Loucy (cell line): ENCODE data around the gene HIGD1A.

Experiments used
- H2AFZ ChIP-seq: fragments of 200-600 bp; sonication (generic); 2 replicates; pipeline ENCODE4 v1.6.0; 2016; ENCODE audit warnings: antibody characterized with exemption, mild to moderate bottlenecking, low read length, moderate library complexity
- H3F3A ChIP-seq: fragments of 200-600 bp; 2 replicates; pipeline ENCODE4 v1.6.0; 2016; ENCODE audit warnings: antibody characterized with exemption, low read depth, mild to moderate bottlenecking
- H3K27me3 ChIP-seq: fragments of 200-600 bp; sonication (generic); 2 replicates; pipeline ENCODE4 v1.6.1; 2014; ENCODE audit warnings: low read length, mild to moderate bottlenecking; ENCODE audit not compliant: insufficient read depth, poor library complexity, severe bottlenecking
- H3K36me3 ChIP-seq: fragments of 200-600 bp; sonication (generic); 2 replicates; pipeline ENCODE4 v1.6.1; 2016; ENCODE audit warnings: low read length; ENCODE audit not compliant: insufficient read depth
- H3K4me1 ChIP-seq: fragments of 200-600 bp; sonication (generic); 2 replicates; pipeline ENCODE4 v1.5.1; 2014; ENCODE audit warnings: low read length, mild to moderate bottlenecking; ENCODE audit not compliant: insufficient read depth, poor library complexity, severe bottlenecking
- H3K4me2 ChIP-seq: fragments of 200-600 bp; sonication (generic); 2 replicates; pipeline ENCODE4 v1.6.0; 2014; ENCODE audit warnings: antibody characterized with exemption, low read length, low read depth, mild to moderate bottlenecking; ENCODE audit not compliant: poor library complexity, severe bottlenecking
- H3K4me3 ChIP-seq: fragments of 200-600 bp; sonication (generic); 2 replicates; pipeline ENCODE4 v1.5.1; 2014; ENCODE audit warnings: low read length, mild to moderate bottlenecking, mixed read lengths; ENCODE audit not compliant: poor library complexity, severe bottlenecking
- H3K79me2 ChIP-seq: fragments of 200-600 bp; sonication (generic); 2 replicates; pipeline ENCODE4 v1.6.1; 2014; ENCODE audit warnings: low read length; ENCODE audit not compliant: insufficient read depth
- H3K9ac ChIP-seq: fragments of 200-600 bp; sonication (generic); 2 replicates; pipeline ENCODE4 v1.6.0; 2014; ENCODE audit warnings: mild to moderate bottlenecking, low read depth, low read length, moderate library complexity; ENCODE audit not compliant: poor library complexity, severe bottlenecking
- H3K9me2 ChIP-seq: fragments of 200-600 bp; sonication (generic); replicated peaks from 2 replicates; pipeline ENCODE4 v1.6.1; 2016; ENCODE audit warnings: low read depth, low read length, mixed read lengths
- H3K9me3 ChIP-seq: fragments of 200-600 bp; sonication (generic); 2 replicates; pipeline ENCODE4 v1.6.1; 2014; ENCODE audit warnings: mild to moderate bottlenecking, antibody characterized with exemption, low read length, low read depth; ENCODE audit not compliant: insufficient read depth
- H4K20me1 ChIP-seq: fragments of 200-600 bp; sonication (generic); 2 replicates; pipeline ENCODE4 v1.6.0; 2014; ENCODE audit warnings: antibody characterized with exemption, low read length, mild to moderate bottlenecking; ENCODE audit not compliant: insufficient read depth, poor library complexity, severe bottlenecking
- CTCF ChIP-seq: fragments of 200-600 bp; sonication (generic); conservative IDR thresholded peaks from 2 replicates; pipeline ENCODE4 v1.5.1; 2014; ENCODE audit warnings: mild to moderate bottlenecking, antibody characterized with exemption, low read length
- EZH2phosphoT487 ChIP-seq: fragments of 200-600 bp; IDR thresholded peaks from 2 replicates; pipeline ENCODE4 v1.6.1; 2018; ENCODE audit warnings: antibody characterized with exemption, mild to moderate bottlenecking, moderate library complexity, borderline replicate concordance

The HIGD1A gene

GRCh38 chr3:42756681-42757213, 47.5 kb downstream of the HIGD1A start:
- H2AFZ ChIP-seq: no peak overlapping the region
- H3K4me2 ChIP-seq: no peak overlapping the region
- no peaks in the 10 kb centered on the region for H3K9me2 ChIP-seq
- no peaks in the 10 kb centered on the region for H3K9me3 ChIP-seq
- TF ChIP-seq EZH2phosphoT487 (no peak), CTCF (no peak)
- no peak overlapping the region for H3K4me3 ChIP-seq
- H3F3A ChIP-seq: no peaks in the 10 kb centered on the region; the same call in 1 of the 2 replicates
- H4K20me1 ChIP-seq: no peaks in the 10 kb centered on the region
- H3K36me3 ChIP-seq: no peaks in the 10 kb centered on the region
- H3K79me2 ChIP-seq: no peaks in the 10 kb centered on the region
- no peaks in the 10 kb centered on the region for H3K27me3 ChIP-seq
- H3K4me1 ChIP-seq: no peaks in the 10 kb centered on the region
- H3K9ac ChIP-seq: no peak overlapping the region

DNA sequence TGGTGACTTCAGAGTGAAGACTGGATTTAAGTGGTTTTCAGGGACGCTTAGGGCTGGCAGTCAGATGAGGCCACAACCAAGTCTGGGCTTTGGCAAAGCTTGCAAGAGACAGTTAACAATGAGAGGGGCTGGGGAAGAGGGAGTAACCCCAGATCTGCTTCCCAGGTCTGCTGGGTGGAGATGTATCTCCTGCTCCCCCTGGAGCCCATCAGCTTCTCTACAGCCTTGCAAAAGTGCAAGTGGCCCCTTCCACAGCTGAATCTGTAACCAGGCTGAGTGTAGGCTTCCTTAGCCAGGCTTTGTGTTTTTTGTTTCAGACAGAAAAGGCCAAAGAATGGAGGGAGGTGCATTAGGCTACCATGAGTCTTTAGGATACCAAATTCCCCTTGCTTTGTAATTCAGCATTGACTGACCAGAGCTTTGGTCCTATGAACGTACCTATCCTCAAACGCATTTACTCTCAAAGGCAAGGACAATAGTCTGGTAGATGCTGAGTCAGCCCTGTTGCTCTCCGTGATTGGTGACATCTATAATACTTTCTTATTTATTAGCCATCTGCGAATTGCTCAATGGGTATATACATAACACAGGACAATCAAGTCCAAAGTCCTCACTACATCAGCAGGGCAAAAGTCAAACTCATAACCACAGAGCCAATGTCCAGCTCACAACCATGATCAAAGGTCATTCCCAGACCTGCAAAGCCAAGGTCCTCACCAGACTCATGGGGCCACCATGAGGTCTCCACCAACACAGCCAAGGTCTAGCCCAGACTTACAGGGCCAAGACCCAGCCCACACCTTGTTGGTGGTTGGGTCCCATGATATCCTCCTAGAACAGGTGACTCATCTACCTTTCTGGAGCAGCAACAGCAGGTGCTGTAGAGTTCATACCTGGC, 48.4 kb downstream of the HIGD1A start:
- H3K4me2 ChIP-seq: no peak overlapping the region
- H3K4me1 ChIP-seq: no peaks in the 10 kb centered on the region
- H3K9me2 ChIP-seq: no peaks in the 10 kb centered on the region
- H3K79me2 ChIP-seq: no peaks in the 10 kb centered on the region
- no peaks in the 10 kb centered on the region for H4K20me1 ChIP-seq
- H3K4me3 ChIP-seq: no peak overlapping the region
- H3K36me3 ChIP-seq: no peaks in the 10 kb centered on the region
- no peaks in the 10 kb centered on the region; the same call in 1 of the 2 replicates for H3F3A ChIP-seq
- TF ChIP-seq CTCF (peak; percentile 64), EZH2phosphoT487 (no peak)
- H3K9me3 ChIP-seq: no peaks in the 10 kb centered on the region
- no peak overlapping the region for H3K9ac ChIP-seq
- no peak overlapping the region for H2AFZ ChIP-seq
- no peaks in the 10 kb centered on the region for H3K27me3 ChIP-seq

DNA sequence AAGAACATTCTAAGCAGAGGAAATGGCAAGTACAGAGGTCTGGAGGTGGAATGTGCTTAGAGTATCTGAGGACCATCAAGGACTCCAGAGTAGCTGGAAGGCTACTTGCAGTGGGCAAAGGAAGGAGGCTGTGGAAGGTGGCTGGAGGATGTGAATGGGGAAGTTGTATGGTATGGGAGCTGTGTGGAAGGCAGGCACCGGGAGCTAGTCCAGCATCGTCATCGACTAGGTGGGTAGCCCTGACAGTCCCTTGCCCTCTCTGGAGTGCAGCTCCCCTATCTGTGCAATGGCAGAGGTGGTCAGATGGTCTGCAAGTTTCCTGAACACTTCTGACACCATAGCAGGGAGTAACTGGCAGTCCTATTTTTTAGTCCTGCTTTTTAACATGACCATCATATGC, 50.5 kb downstream of the HIGD1A start:
- no peaks in the 10 kb centered on the region for H4K20me1 ChIP-seq
- H2AFZ ChIP-seq: no peak overlapping the region
- H3K27me3 ChIP-seq: no peaks in the 10 kb centered on the region
- no peaks in the 10 kb centered on the region for H3F3A ChIP-seq
- no peaks in the 10 kb centered on the region for H3K9me3 ChIP-seq
- H3K4me2 ChIP-seq: no peak overlapping the region
- no peaks in the 10 kb centered on the region for H3K36me3 ChIP-seq
- H3K9me2 ChIP-seq: no peaks in the 10 kb centered on the region
- H3K9ac ChIP-seq: no peak overlapping the region
- TF ChIP-seq CTCF (no peak), EZH2phosphoT487 (no peak)
- no peak overlapping the region for H3K4me3 ChIP-seq
- no peaks in the 10 kb centered on the region for H3K79me2 ChIP-seq
- no peaks in the 10 kb centered on the region for H3K4me1 ChIP-seq
